ENCODE measurements around the gene ANKRD11.
"Not testable (repeated sequence)": the region's sequence is repeated elsewhere in the genome, so short reads cannot be mapped to it uniquely, and the experiment has no call there.

ANKRD11 gene

DNA sequence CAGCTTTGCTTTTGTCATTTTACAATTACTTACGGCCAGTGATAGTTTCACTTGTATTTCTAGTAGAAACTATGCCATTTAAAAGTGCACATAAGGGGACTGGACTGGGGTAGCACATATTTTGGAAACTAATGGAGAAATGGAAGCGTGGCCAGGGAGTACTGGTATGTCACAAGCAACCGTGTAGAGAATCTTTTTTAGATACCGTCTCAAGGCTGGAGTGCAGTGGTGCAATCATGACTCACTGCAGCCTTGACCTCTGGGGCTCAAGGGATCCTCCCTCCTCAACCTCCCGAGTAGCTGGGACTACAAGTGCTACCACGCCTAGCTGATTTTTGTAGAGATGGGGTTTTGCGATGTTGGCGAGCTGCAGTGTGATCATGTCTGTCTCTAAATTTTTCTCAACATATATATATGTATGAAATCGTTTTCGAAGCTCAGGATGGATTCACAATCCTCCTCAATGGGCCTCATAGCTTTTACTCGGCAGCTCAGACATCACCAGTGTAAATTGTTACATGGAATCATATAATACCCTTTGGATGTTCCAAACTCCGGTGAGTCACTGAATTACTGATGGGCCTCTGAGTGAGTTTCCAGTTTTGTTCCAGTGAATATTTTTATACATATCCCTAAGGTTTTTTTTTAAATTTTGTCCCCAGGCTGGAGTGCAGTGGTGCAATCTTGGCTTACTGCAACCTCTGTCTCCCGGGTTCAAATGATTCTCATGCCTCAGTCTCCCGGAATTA, 221.2 kb downstream of the ANKRD11 start:
- H2BK5ac ChIP-seq (ENCODE audit: low read depth, low read length, poor library complexity, severe bottlenecking): no peak overlapping the region
- H3K36me3 ChIP-seq (ENCODE audit: control insufficient read depth in 1 of 2, insufficient read depth in 2 of 2, low read depth in 1 of 2, low read length in 2 of 2): peaks cover 72 to 78% of the 10 kb centered on the region in 2 experiments
- H3K79me1 ChIP-seq (replicated peaks; ENCODE audit: low read length, poor library complexity, severe bottlenecking): peaks cover 37% of the 10 kb centered on the region
- H2AFZ ChIP-seq (ENCODE audit: low read depth, low read length): no peak overlapping the region
- H3K9ac ChIP-seq (ENCODE audit: low read length): peak overlapping the region; percentile 64
- no peak overlapping the region for H3K4me2 ChIP-seq (ENCODE audit: low read length, poor library complexity, severe bottlenecking)
- H3K4me3 ChIP-seq (ENCODE audit: insufficient read depth in 1 of 2, low read depth in 1 of 2, low read length in 2 of 2): peak overlapping the region in 1 of 2 experiments; percentile 60
- H3K9me3 ChIP-seq (ENCODE audit: control insufficient read depth, low read length): no peaks in the 10 kb centered on the region
- no peak overlapping the region for H3K23ac ChIP-seq (ENCODE audit: low read length in 2 of 2)
- 72% methylated on average over 7 of the region's 14 CpGs for WGBS
- H4K91ac ChIP-seq (ENCODE audit: low read length): no peak overlapping the region
- no peak overlapping the region for H3K27ac ChIP-seq (ENCODE audit: low read length, poor library complexity, severe bottlenecking)
- no peak overlapping the region for H4K8ac ChIP-seq (ENCODE audit: low read length)
- no peaks in the 10 kb centered on the region for H3K27me3 ChIP-seq (ENCODE audit: control insufficient read depth in 1 of 2, insufficient read depth in 1 of 2, low read length in 2 of 2)
- H3K4me1 ChIP-seq (ENCODE audit: control insufficient read depth, insufficient read depth, low read depth, low read length): peaks cover 7% of the 10 kb centered on the region
- H3K18ac ChIP-seq (ENCODE audit: low read depth in 1 of 2, low read length in 2 of 2): peak overlapping the region in 1 of 2 experiments; percentile 5
- H3K4ac ChIP-seq (ENCODE audit: low read depth in 1 of 2, low read length in 2 of 2): no peak overlapping the region
- no peak overlapping the region for H2AK5ac ChIP-seq (ENCODE audit: low read length, severe bottlenecking)
- DNase-seq: peak; percentile 80
- H2BK15ac ChIP-seq (ENCODE audit: low read depth, poor library complexity, severe bottlenecking): no peak overlapping the region
- no peak overlapping the region for H2BK120ac ChIP-seq (ENCODE audit: low read depth, low read length)
- H3K14ac ChIP-seq (ENCODE audit: low read length in 2 of 2): no peak overlapping the region
- H2BK12ac ChIP-seq (ENCODE audit: low read length in 2 of 2): no peak overlapping the region

DNA sequence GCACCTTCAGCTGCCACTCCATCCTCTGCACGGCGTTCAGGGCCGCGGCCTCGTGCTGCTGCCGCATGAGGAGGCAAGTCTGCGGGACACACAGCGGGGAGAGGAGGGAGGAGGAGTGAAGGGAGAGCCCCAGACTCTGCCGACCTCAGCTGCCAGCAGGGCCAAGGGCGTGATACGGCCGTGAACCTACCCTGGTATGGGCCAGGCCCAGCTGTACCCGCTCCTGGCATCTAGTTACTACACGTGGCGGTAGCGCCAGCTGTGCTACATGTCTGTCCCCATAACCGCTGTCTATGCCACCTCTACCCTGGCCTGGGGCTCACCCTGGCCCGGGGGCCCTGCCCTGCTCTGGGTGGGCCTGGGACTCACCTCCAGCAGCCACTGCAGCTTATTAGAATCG, 221.8 kb downstream of the ANKRD11 start:
- peak overlapping the region; percentile 64 for H3K9ac ChIP-seq (ENCODE audit: low read length)
- H3K27me3 ChIP-seq (ENCODE audit: control insufficient read depth in 1 of 2, insufficient read depth in 1 of 2, low read length in 2 of 2): no peaks in the 10 kb centered on the region
- no peak overlapping the region for H4K91ac ChIP-seq (ENCODE audit: low read length)
- no peak overlapping the region for H2BK120ac ChIP-seq (ENCODE audit: low read depth, low read length)
- peak overlapping the region in 1 of 2 experiments; percentile 1 for H3K14ac ChIP-seq (ENCODE audit: low read length in 2 of 2)
- no peak overlapping the region for H2AFZ ChIP-seq (ENCODE audit: low read depth, low read length)
- no peak overlapping the region for H3K4ac ChIP-seq (ENCODE audit: low read depth in 1 of 2, low read length in 2 of 2)
- peaks cover 67 to 74% of the 10 kb centered on the region in 2 experiments for H3K36me3 ChIP-seq (ENCODE audit: control insufficient read depth in 1 of 2, insufficient read depth in 2 of 2, low read depth in 1 of 2, low read length in 2 of 2)
- peak overlapping the region in 1 of 2 experiments; percentile 5 for H3K18ac ChIP-seq (ENCODE audit: low read depth in 1 of 2, low read length in 2 of 2)
- H2BK15ac ChIP-seq (ENCODE audit: low read depth, poor library complexity, severe bottlenecking): no peak overlapping the region
- H3K4me3 ChIP-seq (ENCODE audit: insufficient read depth in 1 of 2, low read depth in 1 of 2, low read length in 2 of 2): peak overlapping the region in 1 of 2 experiments; percentile 60
- WGBS: 97% methylated on average over 19 of the region's 19 CpGs
- peaks cover 7% of the 10 kb centered on the region for H3K4me1 ChIP-seq (ENCODE audit: control insufficient read depth, insufficient read depth, low read depth, low read length)
- no peak for DNase-seq
- H3K23ac ChIP-seq (ENCODE audit: low read length in 2 of 2): no peak overlapping the region
- H3K27ac ChIP-seq (ENCODE audit: low read length, poor library complexity, severe bottlenecking): no peak overlapping the region
- H2AK5ac ChIP-seq (ENCODE audit: low read length, severe bottlenecking): no peak overlapping the region
- peaks cover 31% of the 10 kb centered on the region for H3K79me1 ChIP-seq (replicated peaks; ENCODE audit: low read length, poor library complexity, severe bottlenecking)
- H3K4me2 ChIP-seq (ENCODE audit: low read length, poor library complexity, severe bottlenecking): no peak overlapping the region
- no peak overlapping the region for H4K8ac ChIP-seq (ENCODE audit: low read length)
- no peak overlapping the region for H2BK5ac ChIP-seq (ENCODE audit: low read depth, low read length, poor library complexity, severe bottlenecking)
- no peaks in the 10 kb centered on the region for H3K9me3 ChIP-seq (ENCODE audit: control insufficient read depth, low read length)
- peak overlapping the region in 1 of 2 experiments; percentile 15 for H2BK12ac ChIP-seq (ENCODE audit: low read length in 2 of 2)

DNA sequence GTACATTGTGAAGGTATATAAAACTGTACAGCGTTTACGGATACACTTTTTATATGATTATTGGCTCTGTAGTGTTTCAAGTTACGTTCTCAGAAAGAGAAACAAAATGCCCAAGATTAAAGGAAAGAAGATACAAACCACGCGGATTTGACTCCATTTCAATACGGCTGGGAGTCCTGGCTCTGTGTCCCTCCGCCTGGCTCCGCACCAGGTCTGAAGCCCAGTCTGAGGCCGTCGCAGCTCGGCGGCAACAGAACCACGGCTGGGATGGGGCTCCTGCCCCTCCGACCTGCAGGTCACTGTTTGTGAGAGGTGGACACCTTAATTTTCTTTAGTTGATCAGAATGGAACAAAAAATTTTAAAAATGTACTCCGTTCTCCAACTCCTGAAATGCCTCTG, 222.6 kb downstream of the ANKRD11 start:
- not testable (repeated sequence) for H3K14ac ChIP-seq (ENCODE audit: low read length in 2 of 2); H3K4me1 ChIP-seq (ENCODE audit: control insufficient read depth, insufficient read depth, low read depth, low read length); H2BK15ac ChIP-seq (ENCODE audit: low read depth, poor library complexity, severe bottlenecking); H2AFZ ChIP-seq (ENCODE audit: low read depth, low read length); H3K4me2 ChIP-seq (ENCODE audit: low read length, poor library complexity, severe bottlenecking); H3K23ac ChIP-seq (ENCODE audit: low read length in 2 of 2); H3K27me3 ChIP-seq (ENCODE audit: control insufficient read depth in 1 of 2, insufficient read depth in 1 of 2, low read length in 2 of 2); H3K18ac ChIP-seq (ENCODE audit: low read depth in 1 of 2, low read length in 2 of 2); H3K27ac ChIP-seq (ENCODE audit: low read length, poor library complexity, severe bottlenecking); H4K8ac ChIP-seq (ENCODE audit: low read length); H2BK12ac ChIP-seq (ENCODE audit: low read length in 2 of 2); H3K9ac ChIP-seq (ENCODE audit: low read length); H3K4me3 ChIP-seq (ENCODE audit: insufficient read depth in 1 of 2, low read depth in 1 of 2, low read length in 2 of 2); H3K9me3 ChIP-seq (ENCODE audit: control insufficient read depth, low read length); H2BK5ac ChIP-seq (ENCODE audit: low read depth, low read length, poor library complexity, severe bottlenecking); H2AK5ac ChIP-seq (ENCODE audit: low read length, severe bottlenecking); H2BK120ac ChIP-seq (ENCODE audit: low read depth, low read length); DNase-seq; H3K4ac ChIP-seq (ENCODE audit: low read depth in 1 of 2, low read length in 2 of 2); H4K91ac ChIP-seq (ENCODE audit: low read length)
- Histone ChIP-seq H3K36me3 (ENCODE audit: control insufficient read depth in 1 of 2, insufficient read depth in 2 of 2, low read depth in 1 of 2, low read length in 2 of 2) (peaks cover 59 to 69% of the 10 kb centered on the region in 2 experiments), H3K79me1 (replicated peaks; ENCODE audit: low read length, poor library complexity, severe bottlenecking) (peaks cover 30% of the 10 kb centered on the region)
- no CpG with 5 or more reads among the region's 15 CpGs for WGBS

DNA sequence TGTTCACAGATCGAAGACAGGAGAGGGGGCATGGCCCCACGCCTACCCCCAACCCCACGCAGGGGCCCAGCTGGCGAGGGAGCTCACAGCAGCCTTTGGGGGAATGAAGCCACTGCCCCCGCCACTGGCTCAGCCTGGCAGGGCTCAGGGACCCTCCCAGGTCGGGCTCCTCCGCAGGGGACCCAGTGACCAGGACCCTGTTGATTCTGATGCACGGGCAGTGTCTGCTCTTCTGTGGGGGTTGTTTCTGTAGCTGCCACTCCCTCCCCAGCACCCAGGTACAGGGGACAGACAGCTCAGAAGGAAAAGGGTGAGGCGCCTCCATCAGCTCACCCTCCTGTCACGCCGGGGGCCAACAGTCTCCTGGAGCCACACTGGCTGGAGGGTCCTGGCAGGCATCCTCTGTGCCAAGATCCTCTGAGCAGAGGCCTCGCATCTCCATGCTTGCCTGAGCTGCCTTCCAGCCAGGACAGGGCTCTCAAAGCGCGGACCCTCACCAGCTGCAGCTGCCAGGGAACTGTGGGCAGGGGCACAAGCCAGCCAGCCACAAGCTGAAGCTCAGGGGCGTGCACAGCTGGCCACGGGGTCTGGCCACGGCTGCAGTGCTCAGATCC, 223.7 kb downstream of the ANKRD11 start:
- WGBS: 97% methylated on average over 17 of the region's 17 CpGs

More for the DNA sequence above, 223.7 kb downstream of the ANKRD11 start:
- H3K4ac ChIP-seq (ENCODE audit: low read depth in 1 of 2, low read length in 2 of 2): no peak overlapping the region
- no peak overlapping the region for H2BK15ac ChIP-seq (ENCODE audit: low read depth, poor library complexity, severe bottlenecking)
- H3K4me3 ChIP-seq (ENCODE audit: insufficient read depth in 1 of 2, low read depth in 1 of 2, low read length in 2 of 2): no peak overlapping the region
- H3K9me3 ChIP-seq (ENCODE audit: control insufficient read depth, low read length): no peaks in the 10 kb centered on the region
- no peak overlapping the region for H3K9ac ChIP-seq (ENCODE audit: low read length)
- H2BK120ac ChIP-seq (ENCODE audit: low read depth, low read length): no peak overlapping the region
- H2AFZ ChIP-seq (ENCODE audit: low read depth, low read length): no peak overlapping the region
- no peak overlapping the region for H2BK12ac ChIP-seq (ENCODE audit: low read length in 2 of 2)
- H3K27me3 ChIP-seq (ENCODE audit: control insufficient read depth in 1 of 2, insufficient read depth in 1 of 2, low read length in 2 of 2): no peaks in the 10 kb centered on the region
- H3K18ac ChIP-seq (ENCODE audit: low read depth in 1 of 2, low read length in 2 of 2): no peak overlapping the region
- no peak overlapping the region for H4K91ac ChIP-seq (ENCODE audit: low read length)
- DNase-seq: no peak
- no peak overlapping the region for H3K4me2 ChIP-seq (ENCODE audit: low read length, poor library complexity, severe bottlenecking)
- no peak overlapping the region for H3K23ac ChIP-seq (ENCODE audit: low read length in 2 of 2)
- no peak overlapping the region for H3K27ac ChIP-seq (ENCODE audit: low read length, poor library complexity, severe bottlenecking)
- H2AK5ac ChIP-seq (ENCODE audit: low read length, severe bottlenecking): no peak overlapping the region
- H3K4me1 ChIP-seq (ENCODE audit: control insufficient read depth, insufficient read depth, low read depth, low read length): peaks cover 10% of the 10 kb centered on the region
- H3K79me1 ChIP-seq (replicated peaks; ENCODE audit: low read length, poor library complexity, severe bottlenecking): peaks cover 26% of the 10 kb centered on the region
- H4K8ac ChIP-seq (ENCODE audit: low read length): no peak overlapping the region
- peaks cover 48 to 64% of the 10 kb centered on the region in 2 experiments for H3K36me3 ChIP-seq (ENCODE audit: control insufficient read depth in 1 of 2, insufficient read depth in 2 of 2, low read depth in 1 of 2, low read length in 2 of 2)
- H2BK5ac ChIP-seq (ENCODE audit: low read depth, low read length, poor library complexity, severe bottlenecking): no peak overlapping the region
- no peak overlapping the region for H3K14ac ChIP-seq (ENCODE audit: low read length in 2 of 2)

All from mesenchymal stem cell (in vitro differentiated cells and primary cell).